ENCODE measurements around the gene ZBTB11.
"Not testable (repeated sequence)": the region's sequence is repeated elsewhere in the genome, so short reads cannot be mapped to it uniquely, and the experiment has no call there.

The ZBTB11 gene

GRCh38 chr3:101676765-101677435 lies at the start of gene ZBTB11:
ZBTB11 (minus strand) TSS chr3:101677132; CDS start chr3:101676914, 218 bp downstream.
- no peak for DNase-seq

GRCh38 chr3:101725890-101726275 lies 49.0 kb upstream of the ZBTB11 start:
- no peak for DNase-seq

GRCh38 chr3:101725194-101725889 lies 48.4 kb upstream of the ZBTB11 start:
- DNase-seq = no peak

- no peak for DNase-seq
These were observed 47.6 kb upstream of the ZBTB11 start, which contains the start of gene CEP97 for GRCh38 chr3:101724329-101725193. CEP97 (plus strand) TSS chr3:101724614; CDS start chr3:101724677, 63 bp downstream.

GRCh38 chr3:101722394-101723173 lies 45.7 kb upstream of the ZBTB11 start:
- no peak for DNase-seq

GRCh38 chr3:101720851-101721840 lies 44.2 kb upstream of the ZBTB11 start:
- no peak for DNase-seq

- no peak for DNase-seq
These were observed 42.8 kb upstream of the ZBTB11 start for GRCh38 chr3:101719604-101720185.

- no peak for DNase-seq
These were observed 41.5 kb upstream of the ZBTB11 start for GRCh38 chr3:101718455-101718854.

- DNase-seq = no peak
These were observed 32.2 kb upstream of the ZBTB11 start for GRCh38 chr3:101709126-101709525.

- DNase-seq = not testable (repeated sequence)
These were observed 27.7 kb upstream of the ZBTB11 start for GRCh38 chr3:101704639-101705038.

- DNase-seq = no peak
These were observed 26.2 kb upstream of the ZBTB11 start for GRCh38 chr3:101703169-101703568.

- no peak for DNase-seq
These were observed 25.8 kb upstream of the ZBTB11 start for GRCh38 chr3:101702726-101703125.

GRCh38 chr3:101701696-101702634 lies 25.0 kb upstream of the ZBTB11 start:
- DNase-seq = no peak

- DNase-seq = no peak
These were observed 18.9 kb upstream of the ZBTB11 start for GRCh38 chr3:101695779-101696372.

- not testable (repeated sequence) for DNase-seq
These were observed 17.9 kb upstream of the ZBTB11 start for GRCh38 chr3:101694836-101695235.

- not testable (repeated sequence) for DNase-seq
These were observed 16.6 kb upstream of the ZBTB11 start for GRCh38 chr3:101693540-101693939.

- not testable (repeated sequence) for DNase-seq
These were observed 15.0 kb upstream of the ZBTB11 start for GRCh38 chr3:101691685-101692671.

- no peak for DNase-seq
These were observed 14.0 kb upstream of the ZBTB11 start for GRCh38 chr3:101690972-101691371.

All from cortex of kidney (tissue), 1 donor.